ENCODE measurements around the gene POLR1E.

POLR1E gene

GRCh38 chr9:37497320-37497719 is 11.6 kb downstream of the POLR1E start:
- Histone ChIP-seq H3K79me2 (ENCODE audit: low read length) (peaks cover 8% of the 10 kb centered on the region), H3K9me3 (ENCODE audit: insufficient read depth, low read length) (no peaks in the 10 kb centered on the region), H2AFZ (ENCODE audit: low read depth, low read length) (no peak overlapping the region), H3K27ac (ENCODE audit: low read length) (no peak overlapping the region), H3K9ac (ENCODE audit: low read length) (no peak overlapping the region), H3K4me3 (ENCODE audit: low read length) (no peak overlapping the region), H3K27me3 (ENCODE audit: low read depth, low read length) (no peaks in the 10 kb centered on the region), H3K4me2 (ENCODE audit: low read length) (no peak overlapping the region), H3K4me1 (ENCODE audit: low read length) (no peaks in the 10 kb centered on the region), H4K20me1 (ENCODE audit: insufficient read depth, low read length) (no peaks in the 10 kb centered on the region), H3K36me3 (replicated peaks; ENCODE audit: low read depth, low read length) (peaks cover 73% of the 10 kb centered on the region)
- no peak for TF ChIP-seq EZH2phosphoT487 (IDR thresholded peaks at IDR 0.05; ENCODE audit: low read depth)
- TF ChIP-seq, protein P1, sequence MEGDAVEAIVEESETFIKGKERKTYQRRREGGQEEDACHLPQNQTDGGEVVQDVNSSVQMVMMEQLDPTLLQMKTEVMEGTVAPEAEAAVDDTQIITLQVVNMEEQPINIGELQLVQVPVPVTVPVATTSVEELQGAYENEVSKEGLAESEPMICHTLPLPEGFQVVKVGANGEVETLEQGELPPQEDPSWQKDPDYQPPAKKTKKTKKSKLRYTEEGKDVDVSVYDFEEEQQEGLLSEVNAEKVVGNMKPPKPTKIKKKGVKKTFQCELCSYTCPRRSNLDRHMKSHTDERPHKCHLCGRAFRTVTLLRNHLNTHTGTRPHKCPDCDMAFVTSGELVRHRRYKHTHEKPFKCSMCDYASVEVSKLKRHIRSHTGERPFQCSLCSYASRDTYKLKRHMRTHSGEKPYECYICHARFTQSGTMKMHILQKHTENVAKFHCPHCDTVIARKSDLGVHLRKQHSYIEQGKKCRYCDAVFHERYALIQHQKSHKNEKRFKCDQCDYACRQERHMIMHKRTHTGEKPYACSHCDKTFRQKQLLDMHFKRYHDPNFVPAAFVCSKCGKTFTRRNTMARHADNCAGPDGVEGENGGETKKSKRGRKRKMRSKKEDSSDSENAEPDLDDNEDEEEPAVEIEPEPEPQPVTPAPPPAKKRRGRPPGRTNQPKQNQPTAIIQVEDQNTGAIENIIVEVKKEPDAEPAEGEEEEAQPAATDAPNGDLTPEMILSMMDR (IDR thresholded peaks at IDR 0.05; ENCODE audit: low read depth, low read length) = no peak

DNA sequence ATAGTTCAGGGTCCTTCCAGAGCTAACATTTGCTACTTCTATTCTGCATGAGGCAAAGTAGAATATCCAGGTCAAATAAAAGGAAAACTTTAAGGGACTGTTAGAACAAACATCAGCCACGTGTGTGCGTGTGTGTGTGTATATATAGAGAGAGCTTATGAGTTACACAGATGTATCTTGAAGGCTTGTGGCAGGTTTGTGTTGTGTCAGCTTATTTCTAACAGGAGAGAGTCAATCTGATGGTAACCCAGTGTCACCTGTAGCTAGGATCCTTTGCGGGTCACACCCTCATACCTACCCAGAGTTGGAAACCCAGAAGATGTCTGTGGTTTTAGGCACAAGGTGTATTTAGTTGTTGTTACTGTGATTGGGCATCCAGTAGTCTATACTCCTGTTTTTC is 12.7 kb downstream of the POLR1E start:
- Histone ChIP-seq H2AFZ (ENCODE audit: low read depth, low read length) (no peak overlapping the region), H3K27me3 (ENCODE audit: low read depth, low read length) (no peaks in the 10 kb centered on the region), H4K20me1 (ENCODE audit: insufficient read depth, low read length) (no peaks in the 10 kb centered on the region), H3K4me1 (ENCODE audit: low read length) (no peaks in the 10 kb centered on the region), H3K79me2 (ENCODE audit: low read length) (peaks cover 8% of the 10 kb centered on the region), H3K9ac (ENCODE audit: low read length) (no peak overlapping the region), H3K4me3 (ENCODE audit: low read length) (no peak overlapping the region), H3K36me3 (replicated peaks; ENCODE audit: low read depth, low read length) (peaks cover 74% of the 10 kb centered on the region), H3K4me2 (ENCODE audit: low read length) (no peak overlapping the region), H3K9me3 (ENCODE audit: insufficient read depth, low read length) (no peaks in the 10 kb centered on the region), H3K27ac (ENCODE audit: low read length) (no peak overlapping the region)
- TF ChIP-seq EZH2phosphoT487 (IDR thresholded peaks at IDR 0.05; ENCODE audit: low read depth) = no peak

DNA sequence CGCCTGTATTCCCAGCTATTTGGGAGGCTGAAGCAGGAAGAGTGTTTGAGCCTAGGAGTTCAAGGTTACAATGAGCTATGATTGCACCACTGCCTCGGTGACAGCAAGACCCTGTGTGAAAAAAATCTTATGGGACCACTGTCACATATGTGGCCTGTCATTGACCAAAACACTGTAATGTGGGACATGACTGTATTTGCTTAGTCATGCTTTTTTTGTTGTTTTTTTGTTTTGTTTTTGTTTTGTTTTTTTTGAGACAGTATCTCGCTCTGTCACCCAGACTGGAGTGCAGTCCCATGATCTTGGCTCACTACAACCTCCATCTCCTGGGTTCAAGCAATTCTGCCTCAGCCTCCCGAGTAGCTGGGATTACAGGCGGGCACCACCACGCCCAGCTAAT is 13.5 kb downstream of the POLR1E start:
- Histone ChIP-seq H3K36me3 (replicated peaks; ENCODE audit: low read depth, low read length) (peaks cover 72% of the 10 kb centered on the region), H3K27me3 (ENCODE audit: low read depth, low read length) (no peaks in the 10 kb centered on the region), H3K4me1 (ENCODE audit: low read length) (no peaks in the 10 kb centered on the region), H3K4me2 (ENCODE audit: low read length) (no peak overlapping the region), H3K4me3 (ENCODE audit: low read length) (no peak overlapping the region), H3K27ac (ENCODE audit: low read length) (no peak overlapping the region), H2AFZ (ENCODE audit: low read depth, low read length) (no peak overlapping the region), H4K20me1 (ENCODE audit: insufficient read depth, low read length) (no peaks in the 10 kb centered on the region), H3K79me2 (ENCODE audit: low read length) (peaks cover 8% of the 10 kb centered on the region), H3K9me3 (ENCODE audit: insufficient read depth, low read length) (no peaks in the 10 kb centered on the region), H3K9ac (ENCODE audit: low read length) (no peak overlapping the region)
- TF ChIP-seq EZH2phosphoT487 (IDR thresholded peaks at IDR 0.05; ENCODE audit: low read depth) = no peak
- TF ChIP-seq, protein P1 (IDR thresholded peaks at IDR 0.05; ENCODE audit: low read depth, low read length) = no peak

DNA sequence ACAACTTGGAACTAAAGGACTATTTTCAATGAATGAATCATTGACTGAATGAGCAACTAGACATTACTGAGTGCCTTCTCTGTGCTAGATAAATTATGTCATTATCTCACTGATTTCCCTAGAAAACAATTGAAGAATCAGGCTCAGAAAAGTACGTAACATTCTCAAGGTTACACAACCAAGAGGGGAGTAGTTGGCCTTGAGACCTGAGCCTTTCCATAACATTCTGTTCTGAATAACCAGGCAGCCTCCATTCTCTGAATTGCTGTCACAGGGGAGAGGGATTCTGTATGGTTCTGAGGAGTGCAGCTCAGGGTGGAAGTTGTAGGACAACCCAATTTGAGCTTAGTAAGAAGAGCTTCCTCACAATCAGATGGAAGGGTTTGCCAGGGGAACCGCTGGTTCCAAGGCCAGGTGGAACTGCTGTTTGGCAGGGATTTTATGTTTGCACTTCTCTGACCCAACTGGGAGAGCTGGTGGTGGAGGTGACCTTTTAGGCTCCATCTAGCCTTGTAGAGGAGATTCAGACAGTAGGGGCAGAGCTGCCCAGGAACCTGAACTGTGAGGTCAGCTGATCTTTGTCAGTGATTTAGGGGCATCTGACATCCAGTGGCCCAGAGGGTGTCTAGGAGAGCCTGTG is 16.3 kb downstream of the POLR1E start:
- Histone ChIP-seq H3K27me3 (ENCODE audit: low read depth, low read length) (no peaks in the 10 kb centered on the region), H3K79me2 (ENCODE audit: low read length) (peaks cover 8% of the 10 kb centered on the region), H3K36me3 (replicated peaks; ENCODE audit: low read depth, low read length) (peaks cover 67% of the 10 kb centered on the region), H3K27ac (ENCODE audit: low read length) (no peak overlapping the region), H3K9ac (ENCODE audit: low read length) (no peak overlapping the region), H3K9me3 (ENCODE audit: insufficient read depth, low read length) (no peaks in the 10 kb centered on the region), H4K20me1 (ENCODE audit: insufficient read depth, low read length) (no peaks in the 10 kb centered on the region), H3K4me1 (ENCODE audit: low read length) (no peaks in the 10 kb centered on the region), H3K4me3 (ENCODE audit: low read length) (no peak overlapping the region), H2AFZ (ENCODE audit: low read depth, low read length) (no peak overlapping the region), H3K4me2 (ENCODE audit: low read length) (no peak overlapping the region)
- TF ChIP-seq EZH2phosphoT487 (IDR thresholded peaks at IDR 0.05; ENCODE audit: low read depth) = no peak
- TF ChIP-seq, protein P1 (IDR thresholded peaks at IDR 0.05; ENCODE audit: low read depth, low read length) = no peak

Data from OCI-LY3 (cell line).